Activated naive CD4-positive, alpha-beta T cell treated with Interleukin-2 at 50 U/mL for 16 hours (primary cell): ENCODE measurements around the gene MYOM3.
"Not testable (repeated sequence)": the region's sequence is repeated elsewhere in the genome, so short reads cannot be mapped to it uniquely, and the experiment has no call there.

ENCODE experiments used
- DNase-seq: peaks from one replicate; pipeline ENCODE4 v3.0.0-alpha.2; 2020

MYOM3 gene

GRCh38 chr1:24022581-24023361, 89.2 kb downstream of the MYOM3 start:
- no peak for DNase-seq

GRCh38 chr1:24021403-24022266, 90.3 kb downstream of the MYOM3 start:
- DNase-seq, result no peak

- DNase-seq, result no peak
These were observed 91.5 kb downstream of the MYOM3 start for GRCh38 chr1:24020470-24020869.

GRCh38 chr1:24020025-24020424, 91.9 kb downstream of the MYOM3 start:
- no peak for DNase-seq

GRCh38 chr1:24018611-24019580, 93.0 kb downstream of the MYOM3 start:
- DNase-seq, result no peak

GRCh38 chr1:24015221-24016210, 96.4 kb downstream of the MYOM3 start:
- no peak for DNase-seq

- DNase-seq, result not testable (repeated sequence)
These were observed 99.1 kb downstream of the MYOM3 start for GRCh38 chr1:24012878-24013277.

GRCh38 chr1:24010650-24011049, 101.3 kb downstream of the MYOM3 start:
- DNase-seq, result no peak

- no peak for DNase-seq
These were observed 102.5 kb downstream of the MYOM3 start for GRCh38 chr1:24009406-24009805.

- DNase-seq, result not testable (repeated sequence)
These were observed 103.3 kb downstream of the MYOM3 start for GRCh38 chr1:24008574-24009184.

GRCh38 chr1:24007079-24007478, 104.9 kb downstream of the MYOM3 start:
- DNase-seq, result no peak
